GM12891 (cell line): ENCODE measurements around the gene NFATC2IP.

Experiments
- POLR2A ChIP-seq: IDR thresholded peaks from 2 replicates; pipeline ENCODE4 v1.6.1; 2011; ENCODE audit warnings: low read depth, low read length, control low read depth
- POLR2AphosphoS5 ChIP-seq: IDR thresholded peaks from 2 replicates; pipeline ENCODE4 v1.6.1; 2011; ENCODE audit warnings: low read depth, low read length, control low read depth

DNA sequence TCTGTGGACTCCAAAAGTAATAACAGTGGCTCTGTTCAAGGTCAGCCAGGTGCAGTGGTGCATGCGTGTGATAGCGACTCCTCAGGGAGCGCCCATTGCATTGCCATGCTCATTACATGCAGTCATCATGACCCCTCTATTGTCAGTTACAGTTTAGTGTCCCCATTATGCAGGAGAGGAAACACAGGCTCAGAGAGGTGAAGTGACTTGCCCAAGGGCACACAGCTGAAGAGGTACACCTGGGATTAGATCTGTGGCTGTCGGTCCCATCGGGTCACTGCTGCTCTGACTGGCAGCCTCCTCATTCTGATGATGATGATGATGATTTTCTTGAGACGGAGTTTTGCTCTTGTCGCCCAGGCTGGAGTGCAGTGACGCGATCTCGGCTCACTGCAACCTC is 41.8 kb downstream of the NFATC2IP start:
- no peak for TF ChIP-seq POLR2A
- TF ChIP-seq POLR2AphosphoS5 = no peak
